OCI-LY1 (cell line): ENCODE results near the gene DNM2.

Experiments
- EZH2 ChIP-seq: fragments of 200-600 bp; sonication (generic), shearing (Covaris generic); IDR thresholded peaks from 2 replicates; pipeline ENCODE4 v1.8.0; 2017; ENCODE audit warnings: borderline replicate concordance, mixed run types, mild to moderate bottlenecking, antibody characterized with exemption, low read length, moderate library complexity, mixed read lengths
- TF ChIP-seq, protein P1 (sequence below): fragments of 200-600 bp; sonication (generic), shearing (Covaris generic); IDR thresholded peaks from 2 replicates; pipeline ENCODE4 v1.5.1; 2017; ENCODE audit warnings: mild to moderate bottlenecking, antibody characterized with exemption, low read length, moderate library complexity, mixed read lengths

DNA sequence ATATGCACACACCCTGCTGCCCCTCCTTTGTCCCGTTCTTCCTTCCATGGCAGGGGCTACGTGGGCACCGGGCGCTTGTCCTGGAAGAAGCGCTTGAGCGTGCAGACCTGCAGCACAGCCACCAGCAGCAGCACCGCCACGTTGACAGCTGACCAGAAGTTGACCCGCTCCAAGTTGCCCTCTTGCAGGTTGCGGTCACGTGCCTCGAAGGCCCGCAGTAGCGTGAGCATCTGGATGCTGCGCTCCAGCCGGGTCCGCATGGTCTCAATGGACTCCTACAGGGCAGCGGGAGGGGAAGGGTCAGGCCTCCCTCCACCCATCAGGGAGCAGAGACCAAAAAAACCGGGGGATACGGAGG lies 115.0 kb downstream of the DNM2 start:
- TF ChIP-seq, protein P1, sequence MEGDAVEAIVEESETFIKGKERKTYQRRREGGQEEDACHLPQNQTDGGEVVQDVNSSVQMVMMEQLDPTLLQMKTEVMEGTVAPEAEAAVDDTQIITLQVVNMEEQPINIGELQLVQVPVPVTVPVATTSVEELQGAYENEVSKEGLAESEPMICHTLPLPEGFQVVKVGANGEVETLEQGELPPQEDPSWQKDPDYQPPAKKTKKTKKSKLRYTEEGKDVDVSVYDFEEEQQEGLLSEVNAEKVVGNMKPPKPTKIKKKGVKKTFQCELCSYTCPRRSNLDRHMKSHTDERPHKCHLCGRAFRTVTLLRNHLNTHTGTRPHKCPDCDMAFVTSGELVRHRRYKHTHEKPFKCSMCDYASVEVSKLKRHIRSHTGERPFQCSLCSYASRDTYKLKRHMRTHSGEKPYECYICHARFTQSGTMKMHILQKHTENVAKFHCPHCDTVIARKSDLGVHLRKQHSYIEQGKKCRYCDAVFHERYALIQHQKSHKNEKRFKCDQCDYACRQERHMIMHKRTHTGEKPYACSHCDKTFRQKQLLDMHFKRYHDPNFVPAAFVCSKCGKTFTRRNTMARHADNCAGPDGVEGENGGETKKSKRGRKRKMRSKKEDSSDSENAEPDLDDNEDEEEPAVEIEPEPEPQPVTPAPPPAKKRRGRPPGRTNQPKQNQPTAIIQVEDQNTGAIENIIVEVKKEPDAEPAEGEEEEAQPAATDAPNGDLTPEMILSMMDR = no peak
- no peak for TF ChIP-seq EZH2
